Sigmoid colon (tissue), 7 donors: ENCODE measurements around the gene ARL5C. TPM values are rescaled to one million over a fixed set of nuclear protein-coding genes. Genes with fewer than 3 reads are reported as not detected.

ENCODE experiments used
- DNase-seq: peaks from one replicate; pipeline ENCODE4 v3.0.0-alpha.2; 2019
- H3K27ac ChIP-seq, 4 donors: fragments of 200-600 bp; sonication (generic); one replicate each; pipeline ENCODE4 v1.5.1; 2016 to 2019; ENCODE audit warnings: mild to moderate bottlenecking in 1 of 4
- H3K27me3 ChIP-seq, 3 donors: fragments of 200-600 bp; sonication (generic); one replicate each; pipeline ENCODE4 v1.5.1; 2019; ENCODE audit warnings: mild to moderate bottlenecking in 1 of 3
- H3K36me3 ChIP-seq, 4 donors: fragments of 200-600 bp; sonication (generic); one replicate each; pipeline ENCODE4 v1.5.1; 2016 to 2019
- H3K4me1 ChIP-seq, 4 donors: fragments of 200-600 bp; sonication (generic); one replicate each; pipeline ENCODE4 v1.5.1; 2017 to 2019
- H3K4me3 ChIP-seq, 4 donors: fragments of 200-600 bp; sonication (generic); one replicate each; pipeline ENCODE4 v1.5.1; 2017 to 2019; ENCODE audit warnings: mild to moderate bottlenecking in 2 of 4, moderate library complexity in 1 of 4
- H3K9me3 ChIP-seq, 4 donors: fragments of 200-600 bp in 3 of 4; sonication (generic) in 3 of 4; one replicate each; pipeline versions ENCODE4 v1.5.1 to v1.6.1; 2013 to 2019
- CTCF ChIP-seq, 4 experiments: fragments of 450-650 bp in 3 of 4; fragments of 200-600 bp in 1 of 4; IDR thresholded peaks; one replicate each; pipeline ENCODE4 v1.5.1; 2016 to 2019; ENCODE audit warnings: antibody characterized with exemption in 4 of 4, mild to moderate bottlenecking in 3 of 4, moderate library complexity in 2 of 4
- EP300 ChIP-seq, 4 donors: sonication (generic); formaldehyde crosslinking; IDR thresholded peaks; one replicate each; pipeline ENCODE4 v1.6.1; 2017; ENCODE audit warnings: antibody characterized with exemption in 4 of 4
- POLR2A ChIP-seq, 2 donors: fragments of 450-650 bp; IDR thresholded peaks; one replicate each; pipeline ENCODE4 v1.6.1; 2016; ENCODE audit warnings: antibody characterized with exemption in 2 of 2, mild to moderate bottlenecking in 2 of 2, moderate library complexity in 2 of 2
- POLR2AphosphoS5 ChIP-seq, 4 donors: sonication (generic); formaldehyde crosslinking; IDR thresholded peaks; one replicate each; pipeline ENCODE4 v1.6.1; 2017; ENCODE audit warnings: antibody characterized with exemption in 4 of 4
- WGBS, 2 donors: extraction: QIAGEN DNeasy Blood & Tissue Kit; methylation state at CpG; one replicate each; pipeline ENCODE4 v1.1.7; 2013; 5-methylcytosine and 5-hydroxymethylcytosine counted together
- intact Hi-C: fragments of 100-400 bp; cut with DNase I; formaldehyde crosslinking; loops from one replicate; pipeline ENCODE4 v1.15.1; 2023
- polyA plus RNA-seq, 3 donors: library from polyadenylated mRNA; stranded (reverse); fragments of 200-250 nt; gene quantifications; one replicate each; pipeline ENCODE4 v1.2.3, GENCODE V29; 2013
- total RNA-seq, 4 donors: library from RNA; depleted of rRNA; stranded (reverse); fragments of >200 nt; gene quantifications; one replicate each; pipeline ENCODE4 v1.1.0, GENCODE V29; 2016
- donor health status: healthy with polysubstance abuse.
- donor health status: Bipolar disorder and iron deficiency.
- donor health status: healthy.

Gene ARL5C
- total and polyA plus RNA-seq, 7 donors: 0.28 TPM; not detected in 6

GRCh38 chr17:39118674-39119419 is 47.1 kb downstream of the ARL5C start:
- Histone ChIP-seq H3K4me1 (peaks cover 0 to 14% (median 13%) of the 10 kb centered on the region in 4 donors), H3K27me3 (no peaks in the 10 kb centered on the region), H3K36me3 (no peaks in the 10 kb centered on the region), H3K9me3 (no peaks in the 10 kb centered on the region), H3K4me3 (no peak overlapping the region), H3K27ac (no peak overlapping the region)
- TF ChIP-seq CTCF (IDR thresholded peaks at IDR 0.05) (no peak), POLR2A (IDR thresholded peaks at IDR 0.05) (no peak), POLR2AphosphoS5 (IDR thresholded peaks at IDR 0.05) (no peak), EP300 (IDR thresholded peaks at IDR 0.05) (no peak)
- intact Hi-C loops: no loop called here
- no peak for DNase-seq
- 79 to 90% methylated on average over 5 of the region's 5 CpGs for WGBS, 2 donors

DNA sequence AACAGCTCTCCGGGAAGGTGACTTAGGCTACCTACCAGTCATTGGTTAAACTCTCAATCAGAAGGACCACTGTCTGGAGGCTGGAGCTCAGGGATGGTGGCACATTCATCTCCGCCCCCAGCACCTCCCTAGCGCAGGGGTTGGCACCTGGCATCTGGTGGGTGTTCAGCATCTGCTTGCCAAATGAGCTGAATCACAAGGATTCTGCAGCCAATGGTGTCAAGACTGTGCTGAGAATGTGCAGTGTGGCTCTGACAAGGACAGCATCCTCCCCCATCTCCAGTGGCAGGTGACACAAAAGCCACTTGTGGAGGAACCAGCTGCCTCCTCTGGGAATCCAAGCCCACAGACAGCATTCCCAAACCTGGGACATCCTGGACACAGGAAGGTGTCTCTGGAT is 49.7 kb downstream of the ARL5C start:
- Histone ChIP-seq H3K27me3 (no peaks in the 10 kb centered on the region), H3K4me1 (peaks cover 0 to 14% (median 13%) of the 10 kb centered on the region in 4 donors), H3K9me3 (no peaks in the 10 kb centered on the region), H3K27ac (no peak overlapping the region), H3K4me3 (no peak overlapping the region), H3K36me3 (no peaks in the 10 kb centered on the region)
- WGBS, 2 donors: 60 to 82% methylated on average over 3 of the region's 3 CpGs
- intact Hi-C loops: no loop called here
- no peak for DNase-seq
- TF ChIP-seq CTCF (IDR thresholded peaks at IDR 0.05): no peak

- peaks cover 0 to 14% (median 13%) of the 10 kb centered on the region in 4 donors for H3K4me1 ChIP-seq
- intact Hi-C loops: no loop called here
Observed at GRCh38 chr17:39115135-39115534, 50.8 kb downstream of the ARL5C start.

DNA sequence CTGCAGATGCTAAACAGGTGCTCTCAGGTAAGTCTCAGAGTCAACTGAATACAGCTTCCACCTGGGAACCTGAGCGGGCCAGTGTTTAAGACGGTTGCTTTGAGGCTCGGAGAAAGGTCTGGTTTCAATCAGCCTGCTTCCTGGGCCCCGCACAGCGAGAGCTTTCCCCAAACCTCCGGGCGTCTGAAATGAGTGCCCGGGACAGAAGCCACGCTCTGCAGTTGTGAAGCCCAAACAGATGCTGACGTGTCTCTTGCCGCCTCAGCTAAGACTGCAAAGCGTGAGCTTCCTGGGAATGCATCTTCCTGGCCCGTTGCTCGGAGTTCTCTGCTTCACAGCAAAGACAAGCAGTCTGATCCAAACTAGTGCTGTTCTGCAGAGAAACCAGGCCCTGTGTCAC is 51.2 kb downstream of the ARL5C start:
- H3K4me3 ChIP-seq: peak overlapping the region in 1 of 4 donors; percentile 13
- H3K27me3 ChIP-seq: no peaks in the 10 kb centered on the region
- 81 to 87% methylated on average over 14 of the region's 14 CpGs for WGBS, 2 donors
- intact Hi-C loops: no loop called here
- DNase-seq: peak; percentile 74
- H3K27ac ChIP-seq: peak overlapping the region; percentile 33 to 76 (median 54)
- peaks cover 0 to 14% (median 13%) of the 10 kb centered on the region in 4 donors for H3K4me1 ChIP-seq
- H3K9me3 ChIP-seq: no peaks in the 10 kb centered on the region
- no peak for TF ChIP-seq POLR2A (IDR thresholded peaks at IDR 0.05)
- no peak for TF ChIP-seq CTCF (IDR thresholded peaks at IDR 0.05)
- TF ChIP-seq POLR2AphosphoS5 (IDR thresholded peaks at IDR 0.05): peak in 1 of 4 donors; percentile 29
- no peak for TF ChIP-seq EP300 (IDR thresholded peaks at IDR 0.05)
- H3K36me3 ChIP-seq: no peaks in the 10 kb centered on the region

More at GRCh38 chr17:39115135-39115534, 50.8 kb downstream of the ARL5C start:
- Histone ChIP-seq H3K27me3 (no peaks in the 10 kb centered on the region), H3K36me3 (no peaks in the 10 kb centered on the region), H3K4me3 (peak overlapping the region in 1 of 4 donors; percentile 13), H3K27ac (peak overlapping the region; percentile 33 to 76 (median 54)), H3K9me3 (no peaks in the 10 kb centered on the region)
- no peak for DNase-seq
- 40 to 51% methylated on average over 5 of the region's 5 CpGs for WGBS, 2 donors
- TF ChIP-seq POLR2AphosphoS5 (IDR thresholded peaks at IDR 0.05): no peak
- TF ChIP-seq POLR2A (IDR thresholded peaks at IDR 0.05): no peak
- no peak for TF ChIP-seq CTCF (IDR thresholded peaks at IDR 0.05)
- no peak for TF ChIP-seq EP300 (IDR thresholded peaks at IDR 0.05)
